Measurements from ENCODE around the gene OR6A2. TPM values are rescaled to one million over a fixed set of nuclear protein-coding genes. Genes with fewer than 3 reads are reported as not detected.

OR6A2 gene
- total RNA-seq, 1 experiment from 2014 or later = 0.33 TPM

- H4K8ac ChIP-seq (replicated peaks; ENCODE audit: insufficient read length, low read depth, low read length) = no peak overlapping the region
- no peak overlapping the region for H3K23ac ChIP-seq (ENCODE audit: insufficient read length, low read depth, low read length)
- no peak overlapping the region for H2BK120ac ChIP-seq (ENCODE audit: low read depth, low read length, poor library complexity, severe bottlenecking)
- H3K4me1 ChIP-seq (ENCODE audit: insufficient read depth, low read length) = no peaks in the 10 kb centered on the region
- no peaks in the 10 kb centered on the region for H4K20me1 ChIP-seq (ENCODE audit: control insufficient read depth, insufficient read depth, insufficient read length)
- no peak overlapping the region for H3K18ac ChIP-seq (ENCODE audit: insufficient read length, low read depth, low read length)
- Mint-ChIP-seq H3K4me3 (no peak overlapping the region), H3K4me1 (no peaks in the 10 kb centered on the region), H3K27ac (no peak overlapping the region), H3K27me3 (ENCODE audit: low read depth) (no peaks in the 10 kb centered on the region), H3K36me3 (ENCODE audit: insufficient read depth in 1 of 3, low read depth in 3 of 3) (no peaks in the 10 kb centered on the region), H3K9me3 (no peaks in the 10 kb centered on the region)
- no peak overlapping the region for H4K5ac ChIP-seq (ENCODE audit: insufficient read length, low read depth, low read length)
- H3K79me1 ChIP-seq (ENCODE audit: insufficient read depth, low read depth, low read length, poor library complexity, severe bottlenecking) = no peaks in the 10 kb centered on the region
- no peak overlapping the region for H3K9ac ChIP-seq (ENCODE audit: extremely low read depth, insufficient read length, low read length)
- no CpG with 5 or more reads among the region's 3 CpGs for WGBS (ENCODE audit: extremely low coverage, insufficient read length, low lambda C conversion rate)
- H2BK15ac ChIP-seq (ENCODE audit: low read depth, low read length) = no peak overlapping the region
- no peaks in the 10 kb centered on the region for H3K79me2 ChIP-seq (ENCODE audit: insufficient read depth, low read length)
- no peaks in the 10 kb centered on the region for H3K27me3 ChIP-seq (ENCODE audit: insufficient read depth, low read length)
- H3K4ac ChIP-seq (ENCODE audit: low read depth, low read length) = no peak overlapping the region
- H3K4me2 ChIP-seq (ENCODE audit: insufficient read depth, insufficient read length, low read length) = no peak overlapping the region
- H3K23me2 ChIP-seq (ENCODE audit: insufficient read length, low read depth, low read length, poor library complexity, severe bottlenecking) = no peaks in the 10 kb centered on the region
- no peak overlapping the region for H3K27ac ChIP-seq (ENCODE audit: insufficient read length, low read depth, low read length)
- no peak overlapping the region for H2AFZ ChIP-seq (ENCODE audit: low read length)
- no peak for DNase-seq
- H2BK20ac ChIP-seq (ENCODE audit: low read depth, low read length, poor library complexity, severe bottlenecking) = no peak overlapping the region
- H2BK5ac ChIP-seq (ENCODE audit: insufficient read length, low read length) = no peak overlapping the region
- TF ChIP-seq, protein P1, sequence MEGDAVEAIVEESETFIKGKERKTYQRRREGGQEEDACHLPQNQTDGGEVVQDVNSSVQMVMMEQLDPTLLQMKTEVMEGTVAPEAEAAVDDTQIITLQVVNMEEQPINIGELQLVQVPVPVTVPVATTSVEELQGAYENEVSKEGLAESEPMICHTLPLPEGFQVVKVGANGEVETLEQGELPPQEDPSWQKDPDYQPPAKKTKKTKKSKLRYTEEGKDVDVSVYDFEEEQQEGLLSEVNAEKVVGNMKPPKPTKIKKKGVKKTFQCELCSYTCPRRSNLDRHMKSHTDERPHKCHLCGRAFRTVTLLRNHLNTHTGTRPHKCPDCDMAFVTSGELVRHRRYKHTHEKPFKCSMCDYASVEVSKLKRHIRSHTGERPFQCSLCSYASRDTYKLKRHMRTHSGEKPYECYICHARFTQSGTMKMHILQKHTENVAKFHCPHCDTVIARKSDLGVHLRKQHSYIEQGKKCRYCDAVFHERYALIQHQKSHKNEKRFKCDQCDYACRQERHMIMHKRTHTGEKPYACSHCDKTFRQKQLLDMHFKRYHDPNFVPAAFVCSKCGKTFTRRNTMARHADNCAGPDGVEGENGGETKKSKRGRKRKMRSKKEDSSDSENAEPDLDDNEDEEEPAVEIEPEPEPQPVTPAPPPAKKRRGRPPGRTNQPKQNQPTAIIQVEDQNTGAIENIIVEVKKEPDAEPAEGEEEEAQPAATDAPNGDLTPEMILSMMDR (conservative IDR thresholded peaks at IDR 0.05) = no peak
- no peaks in the 10 kb centered on the region for H3K9me3 ChIP-seq (ENCODE audit: control insufficient read depth, low read depth, low read length)
- H3K14ac ChIP-seq (ENCODE audit: insufficient read depth, low read length) = no peak overlapping the region
- H2AK5ac ChIP-seq (ENCODE audit: insufficient read length, low read length) = no peak overlapping the region
- no peak overlapping the region for H3K56ac ChIP-seq (ENCODE audit: insufficient read length, low read depth, low read length)
- no peak overlapping the region for H4K91ac ChIP-seq (ENCODE audit: insufficient read length, low read depth, low read length)
- no peak overlapping the region for H3T11ph ChIP-seq (ENCODE audit: low read length)
- H2BK12ac ChIP-seq (ENCODE audit: insufficient read length, low read depth, low read length) = no peak overlapping the region
These were observed 52.3 kb downstream of the OR6A2 start for GRCh38 chr11:6747097-6747668.

Data from H9 (cell line).